GM12874 (cell line): ENCODE data around the gene CFAP100.

Source experiments
- TF ChIP-seq, protein P1 (sequence below): IDR thresholded peaks from 2 replicates; pipeline ENCODE4 v1.5.1; 2011; ENCODE audit warnings: low read depth, mild to moderate bottlenecking, control low read depth, low read length, moderate library complexity; ENCODE audit not compliant: insufficient read depth

CFAP100 gene

DNA sequence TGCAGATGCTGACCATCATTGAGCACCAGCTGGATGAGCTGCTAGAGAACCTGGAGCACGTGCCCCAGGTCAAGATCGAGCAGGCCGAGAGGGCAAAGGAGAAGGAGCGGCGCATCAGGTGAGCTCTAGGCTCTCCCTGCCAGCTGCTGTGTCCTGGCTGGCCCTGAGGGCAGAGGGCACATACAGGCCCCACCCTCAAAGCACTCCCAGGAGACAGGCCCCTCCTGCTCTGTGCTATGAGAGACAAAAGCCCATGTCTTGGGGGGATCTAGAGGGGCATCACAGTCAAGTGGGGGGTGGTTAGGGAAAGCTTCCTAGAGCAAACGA lies 39.5 kb downstream of the CFAP100 start:
- TF ChIP-seq, protein P1, sequence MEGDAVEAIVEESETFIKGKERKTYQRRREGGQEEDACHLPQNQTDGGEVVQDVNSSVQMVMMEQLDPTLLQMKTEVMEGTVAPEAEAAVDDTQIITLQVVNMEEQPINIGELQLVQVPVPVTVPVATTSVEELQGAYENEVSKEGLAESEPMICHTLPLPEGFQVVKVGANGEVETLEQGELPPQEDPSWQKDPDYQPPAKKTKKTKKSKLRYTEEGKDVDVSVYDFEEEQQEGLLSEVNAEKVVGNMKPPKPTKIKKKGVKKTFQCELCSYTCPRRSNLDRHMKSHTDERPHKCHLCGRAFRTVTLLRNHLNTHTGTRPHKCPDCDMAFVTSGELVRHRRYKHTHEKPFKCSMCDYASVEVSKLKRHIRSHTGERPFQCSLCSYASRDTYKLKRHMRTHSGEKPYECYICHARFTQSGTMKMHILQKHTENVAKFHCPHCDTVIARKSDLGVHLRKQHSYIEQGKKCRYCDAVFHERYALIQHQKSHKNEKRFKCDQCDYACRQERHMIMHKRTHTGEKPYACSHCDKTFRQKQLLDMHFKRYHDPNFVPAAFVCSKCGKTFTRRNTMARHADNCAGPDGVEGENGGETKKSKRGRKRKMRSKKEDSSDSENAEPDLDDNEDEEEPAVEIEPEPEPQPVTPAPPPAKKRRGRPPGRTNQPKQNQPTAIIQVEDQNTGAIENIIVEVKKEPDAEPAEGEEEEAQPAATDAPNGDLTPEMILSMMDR = no peak

DNA sequence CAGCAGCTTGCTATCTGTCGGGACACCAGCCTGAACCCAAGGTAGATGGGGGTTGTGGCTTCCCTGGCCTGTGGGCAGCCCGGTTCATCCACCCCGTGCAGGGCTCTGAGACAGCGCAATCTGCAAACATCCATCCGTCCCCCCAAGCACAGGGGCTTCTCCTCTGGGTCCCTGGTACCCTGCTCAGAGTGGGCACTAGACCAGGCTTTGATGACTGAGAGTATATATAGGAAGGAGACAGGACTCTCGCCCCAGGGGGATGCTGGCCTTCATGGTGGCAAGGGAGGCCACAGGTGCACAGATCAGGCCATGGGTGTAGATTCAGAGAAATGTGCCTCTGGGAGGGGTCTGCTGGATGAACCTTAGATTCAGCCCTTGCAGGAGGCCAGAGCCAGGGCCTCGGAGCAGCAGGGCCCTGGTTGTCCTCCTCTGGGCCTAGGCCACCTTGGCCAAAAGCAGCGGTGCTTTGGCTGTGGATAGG lies 40.3 kb downstream of the CFAP100 start:
- TF ChIP-seq, protein P1 = no peak

DNA sequence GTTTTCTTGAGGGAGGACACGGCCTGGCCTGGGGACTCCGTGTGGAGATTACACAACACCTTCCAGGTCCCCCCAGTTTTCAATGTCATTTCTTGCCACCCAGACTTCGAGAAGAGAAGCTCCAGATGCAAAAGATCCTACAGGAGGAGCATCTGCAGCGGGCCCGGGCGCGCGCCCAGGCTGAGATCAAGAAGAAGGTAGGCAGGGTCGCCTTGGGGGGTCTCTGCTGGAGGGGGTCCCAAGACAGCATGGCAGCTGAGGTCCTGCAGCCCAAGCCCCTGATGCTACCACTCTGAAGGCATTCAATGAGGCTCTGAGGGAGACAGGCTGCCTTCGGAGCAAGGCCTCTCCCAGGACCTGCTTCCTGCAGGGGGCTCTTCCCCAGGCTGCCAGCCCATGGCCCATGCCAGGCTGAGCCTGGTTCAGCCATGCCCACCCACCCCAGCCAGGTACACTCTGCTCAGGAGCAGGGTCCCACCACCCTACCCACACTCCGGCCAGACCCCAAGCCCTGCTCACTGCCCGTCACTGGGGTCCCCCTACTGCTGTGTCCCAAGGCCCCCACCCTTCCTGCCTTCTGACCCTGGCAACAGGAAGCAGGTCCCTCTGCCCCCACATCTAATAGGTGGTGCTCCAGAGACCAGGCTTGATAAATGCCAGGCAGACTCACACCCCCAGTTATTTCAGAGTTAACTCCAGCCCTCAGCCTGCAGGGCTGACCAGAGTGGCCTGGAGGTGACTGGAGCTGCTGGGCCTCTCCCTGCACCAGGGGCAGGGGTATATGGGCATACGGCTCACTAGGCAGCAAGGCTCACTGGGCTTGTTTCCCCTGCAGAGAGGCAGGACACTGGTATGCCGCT lies 41.0 kb downstream of the CFAP100 start:
- TF ChIP-seq, protein P1 = no peak

DNA sequence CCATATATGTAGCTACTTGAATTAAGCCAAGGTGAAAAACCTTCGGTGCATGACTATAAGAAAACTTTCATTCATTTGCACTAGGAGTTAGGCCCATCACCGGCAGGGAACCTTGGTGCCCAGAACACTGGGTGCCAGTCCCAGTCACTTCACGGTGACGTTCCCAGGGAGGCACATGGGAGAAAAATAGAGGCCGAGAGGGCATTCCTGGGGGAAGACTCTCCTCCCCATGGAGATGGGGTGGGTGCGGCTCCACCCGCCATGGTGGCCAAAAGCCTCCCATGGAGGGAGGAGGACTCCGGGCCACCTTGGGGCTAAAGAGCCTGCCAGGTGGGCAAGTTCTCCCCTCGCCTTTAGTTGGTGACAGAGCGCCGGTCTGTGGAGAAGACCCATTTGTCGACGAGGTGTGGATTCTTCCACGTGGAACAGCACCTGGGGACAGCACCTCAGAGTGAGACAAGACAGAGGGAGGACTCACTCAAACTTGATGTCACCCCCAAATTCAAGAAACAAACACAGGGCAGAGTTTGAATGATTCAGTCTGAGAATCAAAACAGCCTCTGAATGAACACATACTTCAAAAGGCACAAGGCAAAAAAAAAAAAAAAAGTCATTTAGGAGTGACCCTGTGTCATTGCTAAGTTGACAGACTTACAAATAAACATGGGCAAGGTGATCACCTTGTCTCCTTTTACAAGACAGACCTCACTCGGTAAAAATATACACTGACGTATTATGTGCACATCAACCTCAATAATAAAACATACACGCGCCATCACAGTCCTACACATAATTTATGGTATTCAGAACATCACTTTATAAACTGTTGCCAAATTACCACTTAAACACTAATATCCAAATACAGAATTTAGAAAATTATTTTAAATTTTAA lies 42.4 kb downstream of the CFAP100 start:
- TF ChIP-seq, protein P1 = no peak

DNA sequence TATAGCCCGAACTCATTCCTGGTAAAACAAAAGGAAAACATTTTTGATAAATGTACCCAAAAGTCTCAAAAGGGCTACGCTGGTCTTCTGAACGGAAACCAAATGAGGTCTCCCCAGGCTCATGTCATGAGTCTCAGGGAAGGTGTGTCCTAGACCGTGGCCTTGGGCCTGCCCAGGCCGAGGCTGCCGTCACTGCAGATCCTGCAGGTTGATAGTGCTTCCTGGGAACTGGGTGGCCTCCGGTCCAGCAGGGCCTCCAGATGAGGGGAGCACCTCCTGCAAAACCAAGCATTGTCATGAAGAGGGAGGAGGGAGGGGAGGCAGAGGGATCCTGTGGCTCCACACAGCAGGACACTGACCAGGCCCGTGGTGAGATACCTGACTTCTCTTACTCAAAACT lies 43.5 kb downstream of the CFAP100 start:
- TF ChIP-seq, protein P1 = no peak

DNA sequence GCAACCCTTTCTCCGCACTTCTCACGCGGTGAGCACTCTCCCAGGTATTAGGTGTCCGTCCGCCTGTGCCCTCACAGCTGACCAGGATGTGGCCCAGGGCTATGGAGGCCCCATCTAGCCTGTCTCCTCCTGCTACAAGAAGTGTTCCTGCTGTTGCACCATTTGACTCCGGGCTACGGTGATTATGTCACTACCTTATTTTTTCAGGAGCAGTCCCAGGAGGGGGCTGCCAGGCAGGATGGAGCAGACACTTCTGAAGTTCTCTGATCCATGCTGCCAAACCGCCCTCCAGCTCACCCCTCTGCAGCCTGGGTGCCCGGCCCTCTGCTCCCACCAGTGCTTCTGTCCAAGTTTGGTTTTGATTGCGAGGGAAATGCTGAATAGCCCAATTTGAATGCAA lies 44.0 kb downstream of the CFAP100 start:
- TF ChIP-seq, protein P1 = no peak

DNA sequence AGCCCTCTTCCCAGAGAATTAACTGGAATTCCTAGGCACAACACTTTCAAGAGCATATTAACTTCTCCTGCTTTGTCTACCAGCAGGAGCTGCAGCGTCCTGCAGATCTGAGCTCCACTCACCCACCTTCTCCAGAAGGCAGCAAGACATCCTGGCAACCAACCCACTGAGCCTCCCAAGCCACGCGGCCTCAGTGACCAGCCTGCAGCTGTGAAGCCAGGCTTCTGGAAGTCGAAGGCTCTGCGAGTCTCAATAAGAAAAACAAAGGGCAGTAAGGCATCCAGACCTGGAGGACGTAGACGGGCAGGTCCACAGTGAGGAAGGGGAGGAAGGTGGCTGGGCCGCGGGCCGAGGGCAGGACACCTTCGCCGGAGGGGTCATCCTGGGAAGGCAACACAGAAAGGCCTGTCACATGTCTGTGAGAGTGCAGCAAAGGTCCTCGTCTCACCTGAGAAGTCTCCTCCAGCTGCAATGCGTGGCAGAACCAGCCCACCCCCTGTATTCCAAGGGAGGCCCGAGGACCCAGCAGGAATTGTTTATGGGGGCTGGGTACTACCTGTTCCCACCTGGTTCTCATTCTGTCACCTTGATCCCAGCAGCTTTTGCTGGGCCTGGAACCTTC lies 44.7 kb downstream of the CFAP100 start:
- TF ChIP-seq, protein P1 = no peak
